PC-9 (cell line): ENCODE data around the gene DLL4. TPM values are rescaled to one million over a fixed set of nuclear protein-coding genes. Genes with fewer than 3 reads are reported as not detected.
"Not testable (repeated sequence)": the region's sequence is repeated elsewhere in the genome, so short reads cannot be mapped to it uniquely, and the experiment has no call there.

Experiments used
- BruUV-seq: library from RNA; stranded (reverse); fragments of 400-500 nt; replicated peaks from 2 replicates; lab custom pipeline; 2021; lab: Mats Ljungman, UMichigan
- CTCF ChIA-PET: fragments of 300-600 bp; sonication (Branson Sonifier 250); formaldehyde crosslinking; loops from one replicate; lab custom pipeline; 2022; ENCODE audit warnings: antibody characterized with exemption; lab: Charles Lee
- POLR2A ChIA-PET: fragments of 300-600 bp; sonication (Branson Sonifier 250); formaldehyde crosslinking; loops from one replicate; lab custom pipeline; 2022; ENCODE audit warnings: antibody characterized with exemption; ENCODE audit not compliant: unreplicated experiment; lab: Charles Lee
- DNase-seq, 2 experiments: peaks; one replicate each; pipeline versions ENCODE4 v3.0.0 to v3.0.0-alpha.2; 2015 to 2022; ENCODE audit warnings: mixed read lengths in 1 of 2
- H2AFZ ChIP-seq: fragments of 200-600 bp; sonication (generic); 2 replicates; pipeline ENCODE4 v1.8.1; 2017; ENCODE audit warnings: antibody characterized with exemption
- H3F3A ChIP-seq: fragments of 200-600 bp; sonication (generic); 2 replicates; pipeline ENCODE4 v1.8.1; 2017; ENCODE audit warnings: antibody characterized with exemption, mild to moderate bottlenecking, low read depth; ENCODE audit not compliant: insufficient read depth
- H3K27ac ChIP-seq: fragments of 200-600 bp; sonication (generic); 2 replicates; pipeline ENCODE4 v1.6.1; 2016; ENCODE audit warnings: mixed run types
- H3K27me3 ChIP-seq: fragments of 200-600 bp; sonication (generic); 2 replicates; pipeline ENCODE4 v1.6.1; 2016; ENCODE audit warnings: low read depth, mixed run types; ENCODE audit not compliant: insufficient read depth
- H3K36me3 ChIP-seq: fragments of 200-600 bp; sonication (generic); 2 replicates; pipeline ENCODE4 v1.6.1; 2016; ENCODE audit warnings: low read depth, mixed run types
- H3K4me1 ChIP-seq: fragments of 200-600 bp; sonication (generic); replicated peaks from 2 replicates; pipeline ENCODE4 v1.6.1; 2016; ENCODE audit warnings: mixed run types; ENCODE audit not compliant: insufficient read depth
- H3K4me2 ChIP-seq: fragments of 200-600 bp; sonication (generic); 2 replicates; pipeline ENCODE4 v1.6.1; 2017; ENCODE audit warnings: mixed run types
- H3K4me3 ChIP-seq: fragments of 200-600 bp; sonication (generic); 2 replicates; pipeline ENCODE4 v1.6.1; 2016; ENCODE audit warnings: mixed run types
- H3K79me2 ChIP-seq: fragments of 200-600 bp; sonication (generic); 2 replicates; pipeline ENCODE4 v1.6.1; 2017; ENCODE audit warnings: low read depth, mixed run types
- H3K9me2 ChIP-seq: fragments of 200-600 bp; sonication (generic); 2 replicates; pipeline ENCODE4 v1.8.1; 2017; ENCODE audit warnings: mild to moderate bottlenecking; ENCODE audit not compliant: insufficient read depth
- H3K9me3 ChIP-seq: fragments of 200-600 bp; sonication (generic); 2 replicates; pipeline ENCODE4 v1.8.1; 2016; ENCODE audit warnings: low read depth; ENCODE audit not compliant: insufficient read depth
- H4K20me1 ChIP-seq: fragments of 200-600 bp; sonication (generic); 2 replicates; pipeline ENCODE4 v1.8.1; 2017; ENCODE audit not compliant: insufficient read depth
- CTCF ChIP-seq: fragments of 200-600 bp; sonication (generic); conservative IDR thresholded peaks from 2 replicates; pipeline ENCODE4 v1.6.1; 2017; ENCODE audit warnings: mixed run types, antibody characterized with exemption, mild to moderate bottlenecking, moderate library complexity
- EZH2 ChIP-seq: fragments of 200-600 bp; sonication (generic); IDR thresholded peaks from 2 replicates; pipeline ENCODE4 v1.8.0; 2017; ENCODE audit warnings: antibody characterized with exemption, low read depth
- intact Hi-C: fragments of 100-400 bp; cut with micrococcal nuclease; formaldehyde crosslinking; loops from one replicate; pipeline ENCODE4 v1.10.0; 2022; ENCODE audit not compliant: unreplicated experiment
- total RNA-seq: library from RNA; stranded (reverse); gene quantifications from 2 replicates; pipeline ENCODE4 v1.2.3, GENCODE V29; 2021

The DLL4 gene
- total RNA-seq, 1 experiment from 2014 or later: 0.48 TPM

GRCh38 chr15:40960925-40961324 lies 31.8 kb downstream of the DLL4 start:
- intact Hi-C loops: no loop called here
- H3K9me2 ChIP-seq: no peaks in the 10 kb centered on the region
- H3K27me3 ChIP-seq: no peaks in the 10 kb centered on the region
- TF ChIP-seq CTCF (no peak), EZH2 (no peak)
- peaks cover 11% of the 10 kb centered on the region for H3K4me1 ChIP-seq
- ChIA-PET POLR2A (interaction anchor here (0.6 to 0.7 kb wide), 2 partner anchors 15 to 32 kb away, joined by 4 read pairs; no protein-coding TSS in a partner anchor), CTCF (interaction anchor here (0.8 kb wide), 1 partner anchor 19 kb away, joined by 3 read pairs; no protein-coding TSS in a partner anchor)
- peaks cover 13% of the 10 kb centered on the region for H4K20me1 ChIP-seq
- H3K36me3 ChIP-seq: 0 out of 2 replicates have a peak, but pooled peaks cover 4% of the 10 kb centered on the region
- H3K9me3 ChIP-seq: no peaks in the 10 kb centered on the region
- no TSS peak for BruUV-seq
- no peak overlapping the region for H2AFZ ChIP-seq
- H3K4me2 ChIP-seq: 0 out of 2 replicates have a peak overlapping the region, but pooled peaks have one; percentile 19
- H3K79me2 ChIP-seq: no peaks in the 10 kb centered on the region
- no peak overlapping the region for H3K27ac ChIP-seq
- no peaks in the 10 kb centered on the region for H3F3A ChIP-seq
- DNase-seq: peak; percentile 58 to 88
- no peak overlapping the region for H3K4me3 ChIP-seq

- H3K36me3 ChIP-seq, H2AFZ ChIP-seq, BruUV-seq, H3K27me3 ChIP-seq, H3F3A ChIP-seq, intact Hi-C loops, H3K79me2 ChIP-seq, H3K9me3 ChIP-seq, H4K20me1 ChIP-seq, DNase-seq, H3K9me2 ChIP-seq, H3K4me2 ChIP-seq, H3K4me3 ChIP-seq, H3K27ac ChIP-seq: not testable (repeated sequence)
- H3K4me1 ChIP-seq: peaks cover 11% of the 10 kb centered on the region
- ChIA-PET POLR2A (interaction anchor here (0.6 kb wide), 1 partner anchor 73 kb away, joined by 18 read pairs; no protein-coding TSS in a partner anchor), CTCF (interaction anchor here (0.8 kb wide), 1 partner anchor 20 kb away, joined by 3 read pairs; no protein-coding TSS in a partner anchor)
Measured at GRCh38 chr15:40961740-40962139, 32.6 kb downstream of the DLL4 start.

GRCh38 chr15:40962317-40962716 lies 33.2 kb downstream of the DLL4 start:
- H3K4me1 ChIP-seq: peaks cover 11% of the 10 kb centered on the region
- H3F3A ChIP-seq, H3K4me3 ChIP-seq, H3K79me2 ChIP-seq, intact Hi-C loops, H3K27me3 ChIP-seq, H3K27ac ChIP-seq, H3K9me3 ChIP-seq, H3K9me2 ChIP-seq, DNase-seq, H3K4me2 ChIP-seq, H3K36me3 ChIP-seq, H4K20me1 ChIP-seq, H2AFZ ChIP-seq, BruUV-seq: not testable (repeated sequence)
- CTCF ChIA-PET: interaction anchor here (1.0 to 1.2 kb wide), 2 partner anchors 8 to 222 kb away, joined by 3 read pairs; no protein-coding TSS in a partner anchor
- POLR2A ChIA-PET: interaction anchor here (0.6 kb wide), 1 partner anchor 73 kb away, joined by 18 read pairs; no protein-coding TSS in a partner anchor

- Histone ChIP-seq H3K36me3 (no peaks in the 10 kb centered on the region), H3K4me2 (no peak overlapping the region), H2AFZ (no peak overlapping the region), H3K9me2 (no peaks in the 10 kb centered on the region), H3K4me1 (peaks cover 11% of the 10 kb centered on the region), H3K4me3 (no peak overlapping the region), H4K20me1 (no peaks in the 10 kb centered on the region), H3F3A (no peaks in the 10 kb centered on the region), H3K9me3 (no peaks in the 10 kb centered on the region), H3K79me2 (no peaks in the 10 kb centered on the region), H3K27me3 (no peaks in the 10 kb centered on the region), H3K27ac (no peak overlapping the region)
- intact Hi-C loops: no loop called here
- DNase-seq: no peak
- no TSS peak for BruUV-seq
- ChIA-PET CTCF (interaction anchor here (1.0 to 1.2 kb wide), 3 partner anchors 9 to 221 kb away, joined by 3 read pairs; no protein-coding TSS in a partner anchor), POLR2A (no interaction called here)
- no peak for TF ChIP-seq CTCF
- TF ChIP-seq EZH2: no peak
Measured at GRCh38 chr15:40963201-40963600, 34.1 kb downstream of the DLL4 start.
